Parathyroid adenoma (tissue), 2 donors: ENCODE measurements around the gene APLP1.
"Not testable (repeated sequence)": the region's sequence is repeated elsewhere in the genome, so short reads cannot be mapped to it uniquely, and the experiment has no call there.

Source experiments
- H2AFZ ChIP-seq: fragments of 300-600 bp; sonication (generic); one replicate; pipeline ENCODE4 v1.7.0; 2017; ENCODE audit warnings: antibody characterized with exemption, mild to moderate bottlenecking
- H3K27ac ChIP-seq: fragments of 300-600 bp; sonication (generic); one replicate; pipeline ENCODE4 v1.7.0; 2017
- H3K27me3 ChIP-seq: fragments of 300-600 bp; sonication (generic); one replicate; pipeline ENCODE4 v1.7.0; 2017; ENCODE audit warnings: low read length; ENCODE audit not compliant: control insufficient read depth, insufficient read depth
- H3K36me3 ChIP-seq: fragments of 300-600 bp; sonication (generic); one replicate; pipeline ENCODE4 v1.7.0; 2017; ENCODE audit warnings: low read length; ENCODE audit not compliant: control insufficient read depth, insufficient read depth
- H3K4me1 ChIP-seq: fragments of 300-600 bp; sonication (generic); one replicate; pipeline ENCODE4 v1.7.0; 2017; ENCODE audit warnings: control low read depth
- H3K4me2 ChIP-seq: fragments of 300-600 bp; sonication (generic); one replicate; pipeline ENCODE4 v1.7.0; 2017; ENCODE audit warnings: low read length
- H3K4me3 ChIP-seq: fragments of 300-600 bp; sonication (generic); one replicate; pipeline ENCODE4 v1.7.0; 2017; ENCODE audit warnings: low read depth, low read length
- H3K79me2 ChIP-seq: fragments of 300-600 bp; sonication (generic); one replicate; pipeline ENCODE4 v1.7.0; 2017; ENCODE audit warnings: control low read depth
- H3K9ac ChIP-seq: fragments of 300-600 bp; sonication (generic); one replicate; pipeline ENCODE4 v1.7.0; 2017; ENCODE audit warnings: mild to moderate bottlenecking
- H3K9me3 ChIP-seq: fragments of 300-600 bp; sonication (generic); one replicate; pipeline ENCODE4 v1.7.0; 2017; ENCODE audit warnings: low read length; ENCODE audit not compliant: control insufficient read depth
- CTCF ChIP-seq: fragments of 300-600 bp; sonication (generic); IDR thresholded peaks from one replicate; pipeline ENCODE4 v1.7.0; 2017; ENCODE audit warnings: antibody characterized with exemption, mild to moderate bottlenecking
- donor health status: primary hyperparathyroidism.

Gene APLP1

GRCh38 chr19:35832054-35832453, 36.3 kb upstream of the APLP1 start:
- H3K9me3 ChIP-seq = no peaks in the 10 kb centered on the region
- H3K27ac ChIP-seq = no peak overlapping the region
- H2AFZ ChIP-seq = no peak overlapping the region
- H3K36me3 ChIP-seq = no peaks in the 10 kb centered on the region
- H3K9ac ChIP-seq = no peak overlapping the region
- TF ChIP-seq CTCF = no peak
- no peaks in the 10 kb centered on the region for H3K79me2 ChIP-seq
- no peaks in the 10 kb centered on the region for H3K4me1 ChIP-seq
- H3K27me3 ChIP-seq = no peaks in the 10 kb centered on the region
- H3K4me3 ChIP-seq = no peak overlapping the region
- H3K4me2 ChIP-seq = no peak overlapping the region

- H3K27ac ChIP-seq = no peak overlapping the region
- H3K4me3 ChIP-seq = no peak overlapping the region
- H3K4me1 ChIP-seq = no peaks in the 10 kb centered on the region
- no peak for TF ChIP-seq CTCF
- no peaks in the 10 kb centered on the region for H3K36me3 ChIP-seq
- H3K9ac ChIP-seq = no peak overlapping the region
- no peak overlapping the region for H2AFZ ChIP-seq
- no peaks in the 10 kb centered on the region for H3K27me3 ChIP-seq
- no peaks in the 10 kb centered on the region for H3K79me2 ChIP-seq
- H3K9me3 ChIP-seq = no peaks in the 10 kb centered on the region
- H3K4me2 ChIP-seq = no peak overlapping the region
Measured at GRCh38 chr19:35833972-35834371, 34.4 kb upstream of the APLP1 start.

- not testable (repeated sequence) for H3K4me3 ChIP-seq, H3K4me1 ChIP-seq, H3K9ac ChIP-seq, H3K27ac ChIP-seq, H3K27me3 ChIP-seq, H3K9me3 ChIP-seq, H2AFZ ChIP-seq, H3K36me3 ChIP-seq, H3K79me2 ChIP-seq, H3K4me2 ChIP-seq
Measured at GRCh38 chr19:35836096-35836495, 32.3 kb upstream of the APLP1 start.

- no peaks in the 10 kb centered on the region for H3K36me3 ChIP-seq
- H3K79me2 ChIP-seq = no peaks in the 10 kb centered on the region
- H3K27ac ChIP-seq = no peak overlapping the region
- peaks cover 11% of the 10 kb centered on the region for H3K27me3 ChIP-seq
- no peak overlapping the region for H2AFZ ChIP-seq
- no peaks in the 10 kb centered on the region for H3K4me1 ChIP-seq
- H3K9ac ChIP-seq = no peak overlapping the region
- no peaks in the 10 kb centered on the region for H3K9me3 ChIP-seq
- no peak overlapping the region for H3K4me2 ChIP-seq
- TF ChIP-seq CTCF = no peak
- no peak overlapping the region for H3K4me3 ChIP-seq
Measured at GRCh38 chr19:35841961-35842595, 26.3 kb upstream of the APLP1 start.

- H3K36me3 ChIP-seq = no peaks in the 10 kb centered on the region
- no peak overlapping the region for H3K4me2 ChIP-seq
- no peak overlapping the region for H3K4me3 ChIP-seq
- H2AFZ ChIP-seq = no peak overlapping the region
- H3K9ac ChIP-seq = no peak overlapping the region
- H3K4me1 ChIP-seq = no peaks in the 10 kb centered on the region
- no peak for TF ChIP-seq CTCF
- H3K79me2 ChIP-seq = no peaks in the 10 kb centered on the region
- no peak overlapping the region for H3K27ac ChIP-seq
- H3K27me3 ChIP-seq = peaks cover 11% of the 10 kb centered on the region
- no peaks in the 10 kb centered on the region for H3K9me3 ChIP-seq
Measured at GRCh38 chr19:35842666-35843272, 25.6 kb upstream of the APLP1 start.
